ENCODE results near the gene DAB2IP. TPM values are rescaled to one million over a fixed set of nuclear protein-coding genes. Genes with fewer than 3 reads are reported as not detected.

The DAB2IP gene
- total and polyA plus RNA-seq, 4 donors: 2.3 to 13.1 (median 5.4) TPM

DNA sequence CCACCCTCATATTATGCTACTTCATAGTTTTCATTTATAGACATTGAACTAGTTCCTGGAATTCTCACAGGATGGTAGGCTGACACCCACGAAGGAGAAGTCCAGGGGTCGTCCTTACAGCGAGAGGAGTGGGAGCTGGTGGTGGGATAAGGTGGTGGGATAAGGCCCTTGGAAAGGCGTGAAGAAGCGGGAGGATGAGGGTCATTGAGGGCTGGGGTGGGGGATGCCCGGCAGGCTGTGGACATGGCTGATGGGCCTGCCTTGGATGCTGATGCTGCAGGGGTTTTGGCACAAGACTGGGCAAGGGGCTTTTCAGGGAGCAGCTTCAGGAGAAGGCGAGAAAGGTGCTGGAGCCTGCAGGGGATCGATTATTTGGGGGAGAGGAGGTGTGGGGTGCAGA, 9.4 kb downstream of the DAB2IP start:
- no peak for DNase-seq (ENCODE audit: low spot score)

DNA sequence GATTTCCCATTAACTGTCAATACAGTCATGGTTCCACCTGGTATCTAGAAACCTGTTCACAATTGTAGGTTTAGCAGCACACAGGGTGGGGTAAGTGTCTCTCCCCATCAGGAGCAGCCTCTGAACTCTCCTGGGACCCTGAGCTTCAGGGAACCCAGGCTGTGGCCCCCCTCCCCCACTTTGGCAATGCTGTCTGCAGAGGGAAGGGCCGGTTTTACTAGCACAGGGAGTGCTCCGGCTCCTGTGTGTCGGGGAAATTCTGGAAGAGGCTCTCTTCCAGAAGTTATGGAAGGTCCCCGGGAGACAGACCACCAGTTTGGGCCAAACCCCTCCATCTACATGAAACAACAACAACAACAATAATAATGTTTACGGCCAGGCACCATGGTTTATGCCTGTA, 9.9 kb downstream of the DAB2IP start:
- TF ChIP-seq, protein P1, sequence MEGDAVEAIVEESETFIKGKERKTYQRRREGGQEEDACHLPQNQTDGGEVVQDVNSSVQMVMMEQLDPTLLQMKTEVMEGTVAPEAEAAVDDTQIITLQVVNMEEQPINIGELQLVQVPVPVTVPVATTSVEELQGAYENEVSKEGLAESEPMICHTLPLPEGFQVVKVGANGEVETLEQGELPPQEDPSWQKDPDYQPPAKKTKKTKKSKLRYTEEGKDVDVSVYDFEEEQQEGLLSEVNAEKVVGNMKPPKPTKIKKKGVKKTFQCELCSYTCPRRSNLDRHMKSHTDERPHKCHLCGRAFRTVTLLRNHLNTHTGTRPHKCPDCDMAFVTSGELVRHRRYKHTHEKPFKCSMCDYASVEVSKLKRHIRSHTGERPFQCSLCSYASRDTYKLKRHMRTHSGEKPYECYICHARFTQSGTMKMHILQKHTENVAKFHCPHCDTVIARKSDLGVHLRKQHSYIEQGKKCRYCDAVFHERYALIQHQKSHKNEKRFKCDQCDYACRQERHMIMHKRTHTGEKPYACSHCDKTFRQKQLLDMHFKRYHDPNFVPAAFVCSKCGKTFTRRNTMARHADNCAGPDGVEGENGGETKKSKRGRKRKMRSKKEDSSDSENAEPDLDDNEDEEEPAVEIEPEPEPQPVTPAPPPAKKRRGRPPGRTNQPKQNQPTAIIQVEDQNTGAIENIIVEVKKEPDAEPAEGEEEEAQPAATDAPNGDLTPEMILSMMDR (IDR thresholded peaks at IDR 0.05; ENCODE audit: low read depth, low read length, missing input control): no peak
- TF ChIP-seq, protein P2, sequence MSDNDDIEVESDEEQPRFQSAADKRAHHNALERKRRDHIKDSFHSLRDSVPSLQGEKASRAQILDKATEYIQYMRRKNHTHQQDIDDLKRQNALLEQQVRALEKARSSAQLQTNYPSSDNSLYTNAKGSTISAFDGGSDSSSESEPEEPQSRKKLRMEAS (IDR thresholded peaks at IDR 0.05): no peak
- TF ChIP-seq JUND (IDR thresholded peaks at IDR 0.05): no peak
- TF ChIP-seq, protein P3, sequence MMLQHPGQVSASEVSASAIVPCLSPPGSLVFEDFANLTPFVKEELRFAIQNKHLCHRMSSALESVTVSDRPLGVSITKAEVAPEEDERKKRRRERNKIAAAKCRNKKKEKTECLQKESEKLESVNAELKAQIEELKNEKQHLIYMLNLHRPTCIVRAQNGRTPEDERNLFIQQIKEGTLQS (IDR thresholded peaks at IDR 0.05): no peak
- no peak for TF ChIP-seq GABPA (IDR thresholded peaks at IDR 0.05 in 1 of 2, conservative IDR thresholded peaks at IDR 0.05 in 1 of 2)
- no peak for TF ChIP-seq FOXA2 (IDR thresholded peaks at IDR 0.05)
- TF ChIP-seq TAF1 (conservative IDR thresholded peaks at IDR 0.05): no peak
- no peak for TF ChIP-seq HNF4G (IDR thresholded peaks at IDR 0.05)
- H3K27me3 ChIP-seq (ENCODE audit: control insufficient read depth in 4 of 4, insufficient read depth in 4 of 4, low read length in 3 of 4): no peaks in the 10 kb centered on the region
- WGBS: 94% methylated on average over 5 of the region's 5 CpGs
- no peak overlapping the region for H3K4me3 ChIP-seq (ENCODE audit: low read depth in 1 of 3, low read length in 3 of 3)
- peaks cover 0 to 6% (median 0%) of the 10 kb centered on the region in 4 donors for H3K4me1 ChIP-seq (ENCODE audit: control insufficient read depth in 4 of 4, insufficient read depth in 4 of 4, low read length in 3 of 4)
- no peak for DNase-seq (ENCODE audit: low spot score)
- no peak overlapping the region for H3K27ac ChIP-seq (ENCODE audit: low read depth in 1 of 2, low read length in 2 of 2)
- H3K9me3 ChIP-seq (ENCODE audit: control insufficient read depth in 4 of 4, low read length in 3 of 4): no peaks in the 10 kb centered on the region
- no peaks in the 10 kb centered on the region for H3K36me3 ChIP-seq (ENCODE audit: control insufficient read depth in 4 of 4, insufficient read depth in 3 of 4, low read depth in 1 of 4, low read length in 3 of 4)
- no peak overlapping the region for H3K9ac ChIP-seq (ENCODE audit: low read depth in 1 of 2, low read length in 2 of 2)

More for the DNA sequence above, 9.4 kb downstream of the DAB2IP start:
- Histone ChIP-seq H3K36me3 (ENCODE audit: control insufficient read depth in 4 of 4, insufficient read depth in 3 of 4, low read depth in 1 of 4, low read length in 3 of 4) (no peaks in the 10 kb centered on the region), H3K4me1 (ENCODE audit: control insufficient read depth in 4 of 4, insufficient read depth in 4 of 4, low read length in 3 of 4) (peaks cover 0 to 6% (median 0%) of the 10 kb centered on the region in 4 donors), H3K9me3 (ENCODE audit: control insufficient read depth in 4 of 4, low read length in 3 of 4) (no peaks in the 10 kb centered on the region), H3K4me3 (ENCODE audit: low read depth in 1 of 3, low read length in 3 of 3) (no peak overlapping the region), H3K27ac (ENCODE audit: low read depth in 1 of 2, low read length in 2 of 2) (no peak overlapping the region), H3K9ac (ENCODE audit: low read depth in 1 of 2, low read length in 2 of 2) (no peak overlapping the region), H3K27me3 (ENCODE audit: control insufficient read depth in 4 of 4, insufficient read depth in 4 of 4, low read length in 3 of 4) (no peaks in the 10 kb centered on the region)
- WGBS: 88% methylated on average over 8 of the region's 8 CpGs
- TF ChIP-seq YY1 (IDR thresholded peaks at IDR 0.05): no peak
- TF ChIP-seq, protein P1 (IDR thresholded peaks at IDR 0.05; ENCODE audit: low read depth, low read length, missing input control): no peak
- TF ChIP-seq HNF4A (conservative IDR thresholded peaks at IDR 0.05): no peak
- TF ChIP-seq, protein P2 (IDR thresholded peaks at IDR 0.05): no peak
- no peak for TF ChIP-seq HNF4G (IDR thresholded peaks at IDR 0.05)
- TF ChIP-seq, protein P3 (IDR thresholded peaks at IDR 0.05): no peak
- TF ChIP-seq GABPA (IDR thresholded peaks at IDR 0.05 in 1 of 2, conservative IDR thresholded peaks at IDR 0.05 in 1 of 2): no peak
- no peak for TF ChIP-seq FOXA1 (IDR thresholded peaks at IDR 0.05)
- no peak for TF ChIP-seq JUND (IDR thresholded peaks at IDR 0.05)
- TF ChIP-seq EGR1 (IDR thresholded peaks at IDR 0.05; ENCODE audit: low read depth in 2 of 2): no peak
- no peak for TF ChIP-seq RAD21 (IDR thresholded peaks at IDR 0.05)
- no peak for TF ChIP-seq SP1 (IDR thresholded peaks at IDR 0.05)
- no peak for TF ChIP-seq RXRA (IDR thresholded peaks at IDR 0.05)

Measured in liver (tissue), 9 donors.